Measurements from ENCODE around the gene KCTD15.

KCTD15 gene

GRCh38 chr19:33772102-33772857 lies 24.4 kb upstream of the KCTD15 start:
- DNase-seq = no peak

- DNase-seq = no peak
These were observed 23.9 kb upstream of the KCTD15 start for GRCh38 chr19:33772858-33773180.

GRCh38 chr19:33773704-33774624 lies 22.7 kb upstream of the KCTD15 start:
- DNase-seq = no peak

- no peak for DNase-seq
These were observed 21.9 kb upstream of the KCTD15 start for GRCh38 chr19:33774751-33775150.

- DNase-seq = no peak
These were observed 20.8 kb upstream of the KCTD15 start for GRCh38 chr19:33775731-33776487.

- no peak for DNase-seq
These were observed 19.3 kb upstream of the KCTD15 start for GRCh38 chr19:33777351-33777750.

GRCh38 chr19:33777753-33778088 lies 18.9 kb upstream of the KCTD15 start:
- no peak for DNase-seq

GRCh38 chr19:33778089-33778791 lies 18.4 kb upstream of the KCTD15 start:
- DNase-seq = peak; percentile 84

GRCh38 chr19:33779849-33780248 lies 16.8 kb upstream of the KCTD15 start:
- DNase-seq = no peak

GRCh38 chr19:33780251-33780650 lies 16.4 kb upstream of the KCTD15 start:
- DNase-seq = no peak

GRCh38 chr19:33780746-33781145 lies 15.9 kb upstream of the KCTD15 start:
- DNase-seq = no peak

GRCh38 chr19:33781415-33781935 lies 15.2 kb upstream of the KCTD15 start:
- DNase-seq = no peak

- DNase-seq = no peak
These were observed 14.7 kb upstream of the KCTD15 start for GRCh38 chr19:33781996-33782395.

- DNase-seq = no peak
These were observed 12.2 kb upstream of the KCTD15 start for GRCh38 chr19:33784432-33784831.

- DNase-seq = no peak
These were observed 10.9 kb upstream of the KCTD15 start for GRCh38 chr19:33785795-33786194.

- DNase-seq = no peak
These were observed 8.0 kb upstream of the KCTD15 start for GRCh38 chr19:33788676-33789075.

- DNase-seq = no peak
These were observed 7.3 kb upstream of the KCTD15 start for GRCh38 chr19:33789344-33789743.

- no peak for DNase-seq
These were observed 1.8 kb upstream of the KCTD15 start for GRCh38 chr19:33794683-33795369.

- DNase-seq = peak; percentile 54
These were observed 1.1 kb upstream of the KCTD15 start for GRCh38 chr19:33795370-33796163.

GRCh38 chr19:33797802-33798671 lies 1.4 kb downstream of the KCTD15 start:
- DNase-seq = no peak
